GM18519 (cell line): ENCODE results near the gene RCOR2.

Source experiments
- ATAC-seq: cut with Tn5 transposase; IDR thresholded peaks from one replicate; pipeline ENCODE4 v1.9.1; 2021; ENCODE audit warnings: mild to moderate bottlenecking, moderate library complexity; ENCODE audit not compliant: unreplicated experiment, low FRiP score

RCOR2 gene

GRCh38 chr11:63929616-63930015 is 12.7 kb upstream of the RCOR2 start:
- no peak for ATAC-seq

- ATAC-seq = no peak
Measured at GRCh38 chr11:63923319-63923718, 6.4 kb upstream of the RCOR2 start.

DNA sequence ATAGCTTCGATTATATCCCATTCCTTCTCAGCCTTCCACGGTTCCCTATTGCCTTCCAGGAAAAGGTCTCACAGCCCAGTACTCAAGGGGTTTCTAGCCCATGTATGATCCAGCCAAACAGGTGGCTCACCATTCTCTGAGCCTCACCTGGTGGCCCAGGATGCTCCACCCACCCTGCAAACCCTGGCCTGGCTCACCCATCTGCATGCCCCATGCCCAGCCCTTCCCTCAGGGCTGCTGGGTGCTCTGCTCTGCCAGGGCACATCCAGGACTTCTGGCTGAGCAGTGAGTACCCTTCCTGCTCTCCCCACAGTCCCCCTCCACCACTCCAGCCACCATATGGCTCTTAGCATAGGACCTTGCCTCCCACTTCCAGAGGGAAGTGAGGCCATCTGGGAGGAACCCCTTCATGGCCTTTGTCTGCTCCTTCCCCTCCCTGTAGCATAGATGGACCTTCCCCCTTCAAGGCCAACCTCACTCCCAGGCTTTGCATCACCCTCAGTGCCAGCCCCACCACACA is 5.8 kb upstream of the RCOR2 start:
- ATAC-seq = no peak

DNA sequence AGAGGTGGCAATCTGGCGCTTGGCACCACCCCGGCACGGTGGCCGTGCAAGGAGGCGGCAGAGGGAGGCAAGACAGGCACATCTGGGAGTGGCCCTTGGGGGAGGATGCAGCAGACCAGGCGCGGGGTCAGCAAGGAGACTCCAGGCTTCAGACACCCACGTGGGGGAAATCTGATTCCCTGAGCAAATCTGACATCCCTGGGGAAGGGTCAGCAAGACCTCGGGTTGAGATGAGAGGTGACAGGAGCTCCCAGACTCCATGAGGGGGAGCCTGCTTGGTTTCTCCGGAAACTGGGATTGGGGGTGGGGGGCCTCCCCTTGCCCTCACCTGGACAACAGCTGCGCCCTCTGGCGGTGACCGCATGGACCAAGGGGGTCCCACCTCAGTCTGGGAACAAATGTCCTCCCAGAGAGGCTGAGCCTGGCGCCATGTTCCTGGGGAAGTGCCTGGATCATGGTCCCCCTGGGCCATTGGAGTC is 4.0 kb upstream of the RCOR2 start:
- ATAC-seq = no peak

DNA sequence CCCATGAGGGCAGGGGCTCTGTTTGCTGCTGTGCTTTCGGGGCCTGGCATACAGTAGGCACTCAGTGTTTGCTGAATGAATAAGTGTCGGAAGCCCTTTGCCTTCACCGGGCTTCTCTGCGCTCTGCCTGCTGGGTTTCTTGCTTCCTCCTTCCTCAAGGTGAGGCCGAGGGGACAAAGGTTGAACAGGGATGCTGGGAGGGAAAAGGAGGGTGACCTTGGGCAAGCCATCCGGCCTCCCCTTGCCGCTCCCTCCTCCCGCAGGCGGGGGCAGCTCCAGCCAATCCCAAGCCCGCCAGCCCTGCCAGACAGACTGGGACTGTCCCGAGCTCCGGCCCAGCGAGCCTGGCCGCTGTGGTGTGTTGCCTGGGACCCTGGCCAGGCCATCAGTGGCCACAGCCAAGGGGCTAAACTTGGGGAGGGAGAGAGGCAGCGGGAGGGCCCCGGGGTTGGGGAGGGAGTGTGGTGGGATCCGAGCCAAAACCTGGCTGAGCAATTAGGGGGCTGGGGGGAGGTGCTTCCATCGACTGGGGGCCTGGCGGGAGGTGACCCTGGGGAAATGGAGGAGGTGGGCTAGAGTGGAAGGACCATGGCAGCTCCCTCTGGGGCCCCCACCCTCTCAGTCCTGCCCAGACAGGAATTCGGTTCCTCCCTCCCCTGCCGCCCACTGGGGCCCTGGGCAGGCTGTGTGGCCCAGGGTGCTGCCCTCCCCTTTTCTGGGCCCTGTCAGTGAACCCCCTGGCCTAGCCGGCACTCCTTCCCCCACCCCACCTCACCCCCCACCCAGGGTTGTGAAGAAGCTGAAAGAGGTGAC is 3.4 kb upstream of the RCOR2 start:
- ATAC-seq = no peak

DNA sequence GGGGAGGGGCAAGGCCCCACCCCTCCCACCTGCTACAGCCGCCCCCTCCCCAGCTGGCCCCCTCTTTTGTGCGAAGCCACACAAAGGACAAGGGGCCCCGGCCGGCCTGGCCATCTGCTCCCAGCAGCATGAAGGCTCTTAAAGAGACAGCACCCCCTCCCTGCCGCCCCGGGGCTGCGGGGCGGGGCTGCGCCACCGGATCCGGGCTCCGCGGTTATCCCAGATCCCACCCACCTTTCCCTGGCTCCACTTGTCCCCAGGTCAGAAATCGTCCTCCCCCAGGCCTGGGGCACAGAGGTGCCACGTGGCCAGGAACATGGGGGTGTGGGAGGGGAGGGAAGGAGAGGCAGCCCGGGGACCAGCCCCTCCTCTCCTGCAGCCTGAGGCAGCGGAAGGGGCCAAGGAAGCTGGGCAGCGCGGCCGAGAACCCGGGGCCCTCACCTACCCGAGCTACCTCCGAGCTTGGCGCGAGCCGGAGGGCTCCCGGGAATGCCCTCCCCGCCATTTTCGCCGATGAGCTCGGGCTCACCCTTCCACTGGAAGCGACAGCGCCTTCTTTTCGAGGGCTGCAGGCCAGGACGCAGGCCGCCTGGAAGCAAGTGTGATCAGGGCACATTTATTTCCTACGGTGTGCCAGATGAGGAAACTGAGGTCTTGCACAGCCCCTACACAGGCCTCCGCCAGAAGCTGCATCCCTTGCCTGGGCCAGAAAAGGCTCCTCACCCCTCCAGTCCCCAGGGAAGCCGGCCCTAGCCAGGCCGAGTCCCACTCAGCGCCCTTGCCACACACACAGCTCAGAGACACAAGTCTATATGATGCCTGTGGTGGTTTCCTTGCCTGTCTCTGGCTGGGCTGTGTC is 2.5 kb upstream of the RCOR2 start:
- no peak for ATAC-seq

- no peak for ATAC-seq
Measured at GRCh38 chr11:63918507-63919191, 1.7 kb upstream of the RCOR2 start.

DNA sequence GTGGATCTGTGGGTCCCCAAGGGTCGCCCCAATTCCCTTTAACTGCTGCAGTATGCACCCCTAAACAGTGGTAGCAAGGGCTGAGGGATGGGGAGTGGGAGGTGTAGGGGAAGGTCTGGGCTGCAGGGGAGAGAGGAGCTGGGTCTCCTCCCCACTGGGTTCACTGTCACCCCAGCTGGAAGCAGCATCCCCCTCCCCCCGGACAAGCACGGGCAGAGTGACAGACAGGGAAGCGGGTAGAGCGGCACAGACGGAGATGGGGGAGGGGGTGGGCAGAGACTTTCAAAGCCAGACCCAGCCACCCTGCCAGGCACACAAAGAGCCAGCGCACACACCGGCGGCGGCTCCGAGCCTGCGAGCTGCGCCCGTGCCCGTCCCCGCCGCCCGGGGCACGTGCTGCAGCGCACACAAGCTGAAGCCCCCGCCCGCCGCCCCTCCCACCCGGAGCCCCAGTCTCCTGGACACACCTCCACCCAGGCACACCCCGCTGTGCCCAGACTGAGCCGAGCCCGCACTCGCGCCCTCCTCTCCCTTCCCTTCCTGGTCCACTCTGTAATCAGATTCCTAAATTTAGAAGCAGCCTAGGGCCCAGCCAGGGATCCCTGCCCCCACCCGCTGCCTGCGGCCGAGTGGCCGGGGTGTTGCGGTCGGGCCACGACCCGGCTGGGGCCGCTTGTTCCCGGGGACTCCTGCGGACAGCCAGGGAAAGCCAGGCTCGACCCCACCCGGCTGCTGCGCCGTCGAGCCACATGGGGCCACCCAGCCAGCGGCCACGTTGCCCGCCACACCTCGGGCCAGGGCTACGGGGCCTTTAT is 935 bp upstream of the RCOR2 start:
- ATAC-seq = no peak

GRCh38 chr11:63915961-63916836 is 765 bp downstream of the RCOR2 start:
- no peak for ATAC-seq

DNA sequence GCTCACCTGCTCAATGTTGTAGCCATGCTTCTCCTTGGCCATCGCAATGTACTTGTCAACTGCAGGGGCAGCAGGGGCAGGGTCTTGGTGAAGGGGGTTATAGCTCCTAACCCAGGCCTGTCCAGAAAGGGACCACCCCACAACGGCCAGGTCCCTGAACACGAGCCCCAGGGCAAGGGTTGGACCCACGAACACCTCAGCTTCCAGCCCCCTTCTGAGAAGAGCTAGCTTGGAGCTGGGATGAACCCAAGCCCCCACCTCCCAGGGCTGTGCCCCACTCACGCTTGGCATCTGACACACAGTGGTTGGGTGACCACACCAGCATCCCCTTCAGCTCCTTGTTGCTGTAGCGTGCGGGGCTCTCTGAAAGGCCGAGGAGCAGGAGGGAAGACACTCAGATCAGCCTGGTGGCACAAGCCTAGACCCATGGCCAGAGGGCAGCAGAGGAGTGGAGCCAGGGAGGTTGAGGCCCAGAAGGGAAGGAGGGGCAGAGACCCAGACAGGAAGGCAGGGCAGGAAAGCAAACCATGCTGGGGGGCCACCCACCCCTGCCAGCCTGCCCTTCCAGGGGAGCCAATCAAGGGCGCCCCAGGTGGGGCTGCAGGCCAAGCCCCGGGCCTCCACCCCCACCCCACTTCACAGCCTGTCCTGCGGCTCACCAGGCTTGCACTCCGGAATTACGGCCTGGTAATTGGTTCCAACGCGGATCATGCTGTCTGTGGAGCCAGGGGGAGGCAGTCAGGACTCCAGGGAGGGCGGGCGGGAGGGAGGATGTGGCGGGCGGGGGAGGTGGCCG is 1.9 kb downstream of the RCOR2 start:
- ATAC-seq = no peak

- ATAC-seq = no peak
Measured at GRCh38 chr11:63913866-63914830, 2.8 kb downstream of the RCOR2 start.

- ATAC-seq = no peak
Measured at GRCh38 chr11:63912678-63913077, 4.3 kb downstream of the RCOR2 start.

GRCh38 chr11:63911876-63912275 is 5.1 kb downstream of the RCOR2 start:
- ATAC-seq = no peak

DNA sequence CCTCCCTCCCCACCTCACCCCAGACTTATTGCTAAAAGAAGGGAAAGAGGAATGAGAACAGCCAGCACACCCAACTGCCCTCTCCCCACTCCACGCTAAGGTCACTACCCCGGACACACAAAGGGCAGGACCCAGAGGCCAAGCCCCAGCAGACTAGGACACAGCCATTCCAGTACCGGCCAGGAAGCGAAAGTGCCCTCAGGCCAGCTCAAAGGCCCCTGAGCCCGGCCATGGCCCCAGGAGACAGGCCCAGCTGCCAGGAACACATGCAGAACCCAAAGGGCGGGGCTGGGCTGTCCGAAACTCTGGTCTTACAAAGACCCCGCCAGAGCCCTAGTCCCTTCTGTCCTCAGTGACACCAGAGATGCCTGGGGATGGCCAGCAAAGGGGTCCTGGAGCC is 5.5 kb downstream of the RCOR2 start:
- ATAC-seq = no peak

- ATAC-seq = no peak
Measured at GRCh38 chr11:63910675-63911074, 6.3 kb downstream of the RCOR2 start.

DNA sequence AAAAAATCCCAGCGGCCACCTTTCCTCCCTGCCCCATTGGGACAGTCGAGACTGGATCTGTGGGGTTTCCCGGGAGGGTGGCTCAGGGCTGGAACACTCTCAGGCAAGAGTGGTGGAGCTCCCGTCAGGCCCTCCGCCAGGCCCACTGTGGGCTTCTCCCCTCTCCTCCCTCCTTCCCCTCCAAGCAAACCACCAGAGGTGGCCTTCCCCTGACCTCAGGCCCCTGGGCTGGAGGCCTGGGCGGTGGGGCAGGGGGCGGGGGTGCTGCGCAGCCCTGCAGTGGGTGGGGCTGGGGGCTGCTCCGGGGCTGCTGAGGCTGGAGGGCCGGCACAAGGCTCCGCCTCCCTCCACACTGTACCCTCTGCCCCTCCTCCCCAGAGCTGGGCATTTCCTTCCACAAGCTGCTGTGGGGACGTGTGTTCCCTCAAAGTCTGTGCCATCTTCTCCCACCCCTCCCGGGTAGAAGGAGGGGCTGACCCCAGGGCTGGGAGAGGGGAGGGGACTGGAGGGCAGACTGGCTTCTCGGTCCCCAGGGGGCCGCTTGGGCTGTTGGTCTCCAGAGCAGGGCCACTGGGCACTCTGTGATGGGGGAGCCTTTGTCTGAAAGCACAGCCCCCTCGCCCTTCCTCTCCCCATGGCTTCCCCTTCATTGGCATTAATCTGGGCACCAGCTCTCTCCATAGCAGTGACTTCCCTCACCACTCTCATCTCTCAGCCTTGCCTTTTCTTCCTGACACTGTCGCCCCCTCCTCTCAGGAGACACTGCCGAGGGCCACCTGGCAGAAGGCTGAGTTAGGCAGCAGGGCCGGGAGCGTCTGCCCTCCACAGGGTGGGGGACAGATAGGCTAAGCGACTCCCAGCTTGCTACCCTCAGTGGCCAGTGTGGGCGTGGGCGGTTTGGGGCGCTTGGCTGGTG is 7.1 kb downstream of the RCOR2 start:
- ATAC-seq = no peak
